GM19238 (cell line): ENCODE data around the gene TMEM269.
A peak's percentile ranks its signal among the peaks of the same experiment; 100 is the strongest.

Source experiments
- DNase-seq: peaks from one replicate; pipeline ENCODE4 v3.0.0; 2011; ENCODE audit warnings: low spot score; ENCODE audit not compliant: insufficient read length

The TMEM269 gene

GRCh38 chr1:42784946-42785693 lies at the start of gene TMEM269:
TMEM269 (plus strand) TSS chr1:42784991; CDS start chr1:42789894, 4,903 bp downstream.
- peak; percentile 18 for DNase-seq

DNA sequence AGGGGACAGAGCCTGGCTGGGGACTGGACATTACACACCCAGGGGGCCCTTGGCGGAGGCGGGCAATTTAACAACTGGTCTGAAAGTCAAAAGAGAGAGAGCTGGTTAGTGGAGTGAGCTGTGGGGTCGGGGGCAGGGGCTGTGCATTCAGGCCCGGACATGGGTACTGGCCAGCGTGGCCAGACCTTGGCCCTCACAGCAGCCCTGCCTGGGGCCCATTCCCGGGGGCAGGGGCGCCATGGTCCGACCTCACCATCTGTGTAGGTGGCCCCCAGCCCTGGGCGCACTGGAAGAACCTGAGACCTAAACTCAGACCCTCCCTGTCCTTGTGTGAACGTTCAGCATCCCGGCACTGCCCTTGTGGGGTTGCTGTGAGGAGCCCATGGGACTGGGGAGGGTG lies 49.7 kb upstream of the TMEM269 start:
- DNase-seq: no peak

DNA sequence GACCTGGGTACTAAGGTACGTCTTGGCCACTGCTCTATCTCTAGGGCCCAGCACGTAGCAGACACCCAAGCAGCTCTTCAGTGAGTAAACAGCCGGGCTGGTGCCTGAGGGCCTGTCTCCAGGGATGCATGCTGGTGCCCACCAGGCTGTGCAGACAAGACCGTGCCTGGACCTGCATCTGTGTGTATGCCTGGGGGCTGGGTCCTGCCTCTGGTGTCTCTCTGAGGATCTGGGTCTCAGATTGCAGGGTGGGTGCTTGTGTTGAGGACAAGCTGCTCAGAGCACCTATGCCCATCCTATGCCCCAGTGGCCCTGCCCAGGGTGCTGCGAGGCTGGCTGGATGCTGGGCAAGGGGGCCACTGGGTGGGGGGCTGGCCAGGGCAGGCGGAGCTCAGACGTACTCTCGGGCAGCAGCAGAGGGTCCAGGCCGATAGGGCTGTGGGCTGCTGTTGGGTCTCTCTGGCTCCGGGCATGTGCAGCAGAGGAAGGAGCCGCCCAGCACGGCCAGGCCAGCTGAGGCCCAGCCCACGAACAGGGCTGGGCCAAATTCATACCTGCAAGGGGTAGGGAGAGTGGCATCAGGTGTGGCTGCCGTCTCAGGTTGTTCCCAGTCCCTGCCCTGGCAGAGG lies 49.2 kb upstream of the TMEM269 start:
- no peak for DNase-seq

DNA sequence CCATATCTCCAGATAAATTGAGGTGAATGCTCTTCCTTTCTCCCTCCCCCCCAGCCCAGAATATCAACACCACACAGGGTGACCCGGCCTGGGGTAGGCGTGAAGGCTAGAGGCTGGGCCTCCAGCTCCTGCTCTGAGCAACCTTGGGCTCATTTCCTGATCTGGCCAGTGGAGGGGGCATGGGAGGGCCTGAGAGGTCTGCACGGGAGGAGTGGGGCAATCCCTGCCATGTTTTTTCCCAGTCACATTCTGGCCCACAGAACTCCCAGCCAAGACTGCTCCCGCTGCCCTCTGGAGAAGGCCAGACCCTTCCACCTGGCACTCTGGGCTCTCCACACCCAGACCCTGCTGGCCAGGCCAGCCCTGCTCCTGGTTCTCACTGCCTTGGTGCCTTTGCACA lies 48.6 kb upstream of the TMEM269 start:
- DNase-seq: no peak

DNA sequence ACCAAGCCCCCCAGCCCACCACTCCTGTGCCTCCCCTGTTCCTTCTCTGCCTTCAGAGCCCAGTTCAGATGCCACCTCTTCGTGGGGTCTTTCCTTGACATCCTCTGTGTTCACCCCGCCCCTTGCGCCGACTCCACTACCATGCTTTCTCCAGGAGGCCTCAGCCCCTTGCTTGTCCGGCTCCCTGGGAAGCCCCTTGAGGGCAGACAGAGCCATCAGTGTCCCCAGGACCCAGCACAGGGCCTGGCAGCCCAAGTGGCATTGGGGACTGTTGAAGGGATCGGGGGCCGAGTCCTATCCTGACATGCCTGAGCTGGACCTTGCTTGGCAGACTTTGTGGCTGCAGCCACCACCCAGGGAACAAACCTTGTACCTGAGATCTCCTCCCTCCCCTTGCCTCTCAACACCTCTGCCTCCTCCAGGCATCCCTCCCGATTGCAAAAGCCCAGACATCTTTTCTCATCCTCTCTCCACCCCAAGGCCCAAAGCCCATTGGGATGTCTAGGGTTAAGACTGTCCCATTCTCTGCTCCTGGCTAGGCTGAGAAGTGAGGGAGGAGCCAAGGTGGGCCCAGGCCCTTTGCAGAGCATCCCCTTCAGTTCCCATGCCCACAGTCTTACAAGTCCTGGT lies 48.1 kb upstream of the TMEM269 start:
- no peak for DNase-seq

DNA sequence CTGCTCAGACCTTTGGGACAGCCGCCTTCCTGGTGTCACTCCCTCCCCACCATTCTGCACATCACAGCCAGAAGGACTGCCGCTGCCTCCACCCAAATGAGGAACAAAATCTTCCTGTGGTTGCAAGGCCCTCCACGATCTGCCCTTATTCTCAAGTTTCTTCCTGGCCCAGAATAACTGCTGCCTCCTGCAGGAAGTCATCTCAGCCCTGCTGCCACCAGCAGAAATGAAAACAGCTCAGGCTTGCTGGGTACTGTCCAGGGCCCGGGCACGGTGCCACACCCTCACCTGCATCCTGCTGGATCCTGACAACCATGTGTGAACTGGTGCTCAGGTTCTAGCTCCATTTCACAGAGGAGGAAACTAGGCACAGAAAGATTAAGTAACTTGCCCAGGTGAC lies 47.5 kb upstream of the TMEM269 start:
- peak; percentile 33 for DNase-seq

- no peak for DNase-seq
Measured at GRCh38 chr1:42737986-42738677, 46.7 kb upstream of the TMEM269 start.

- no peak for DNase-seq
Measured at GRCh38 chr1:42738678-42739226, 46.0 kb upstream of the TMEM269 start.

GRCh38 chr1:42739753-42740700 lies 44.8 kb upstream of the TMEM269 start, which contains the start of gene CLDN19:
CLDN19 (minus strand) TSS chr1:42740236; CDS start chr1:42740063, 173 bp downstream.
- no peak for DNase-seq

DNA sequence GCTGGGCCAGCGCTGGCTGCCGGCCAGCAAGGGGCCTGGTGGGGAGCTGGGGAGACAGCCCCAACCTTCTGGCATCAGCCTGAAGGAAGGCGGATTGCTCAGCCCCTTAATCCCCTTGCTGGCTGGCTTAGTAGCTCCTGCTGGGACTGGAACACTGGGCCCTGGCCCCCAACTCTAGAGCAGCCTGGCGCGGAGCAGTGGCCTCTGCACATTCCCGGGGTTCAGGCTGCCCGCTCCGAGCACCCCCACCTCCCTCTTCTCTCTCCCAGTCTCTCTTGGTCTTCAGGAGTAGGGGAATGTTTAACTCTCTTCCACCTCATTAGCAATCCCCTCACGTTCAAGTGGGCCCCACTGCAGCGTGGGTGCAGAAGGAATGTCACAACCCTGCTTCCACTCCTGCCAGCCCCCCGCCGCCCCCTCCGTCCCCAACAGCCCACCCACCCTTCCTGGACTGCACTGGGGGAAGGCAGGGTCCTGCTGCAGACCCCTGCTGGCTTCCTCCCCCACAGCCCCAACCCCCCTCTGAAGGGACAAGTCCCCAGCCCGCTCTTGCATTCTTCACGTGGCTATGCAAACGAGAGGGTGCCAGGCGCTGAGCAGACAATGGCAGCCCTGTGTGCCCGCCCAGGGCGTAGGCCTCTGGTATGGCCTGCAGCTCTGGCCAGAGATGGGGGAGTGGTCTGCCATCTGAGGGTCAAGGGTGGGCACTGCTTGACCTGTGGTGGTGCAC lies 43.8 kb upstream of the TMEM269 start:
- DNase-seq: no peak

GRCh38 chr1:42741706-42742105 lies 43.1 kb upstream of the TMEM269 start:
- DNase-seq: no peak

DNA sequence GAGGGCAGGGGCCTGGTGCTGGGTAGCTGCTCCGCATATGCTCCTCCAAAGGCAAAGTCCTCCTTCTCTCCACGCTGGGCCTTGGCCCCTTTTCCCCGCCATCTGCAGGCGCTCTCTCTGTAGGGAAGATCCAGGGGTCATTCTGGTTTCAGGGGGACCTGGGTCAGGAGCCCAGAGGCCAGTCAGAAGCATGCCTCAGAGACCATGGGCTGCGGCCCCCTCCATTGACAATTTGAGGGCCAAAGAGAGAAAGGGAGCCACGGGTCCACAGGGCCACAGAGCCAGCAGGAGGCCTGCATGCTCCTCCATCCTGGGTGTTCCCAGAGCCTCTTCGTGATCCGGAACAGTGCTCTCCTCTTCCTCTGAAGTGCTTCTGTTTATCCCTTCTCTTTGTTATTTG lies 42.6 kb upstream of the TMEM269 start:
- DNase-seq: no peak

DNA sequence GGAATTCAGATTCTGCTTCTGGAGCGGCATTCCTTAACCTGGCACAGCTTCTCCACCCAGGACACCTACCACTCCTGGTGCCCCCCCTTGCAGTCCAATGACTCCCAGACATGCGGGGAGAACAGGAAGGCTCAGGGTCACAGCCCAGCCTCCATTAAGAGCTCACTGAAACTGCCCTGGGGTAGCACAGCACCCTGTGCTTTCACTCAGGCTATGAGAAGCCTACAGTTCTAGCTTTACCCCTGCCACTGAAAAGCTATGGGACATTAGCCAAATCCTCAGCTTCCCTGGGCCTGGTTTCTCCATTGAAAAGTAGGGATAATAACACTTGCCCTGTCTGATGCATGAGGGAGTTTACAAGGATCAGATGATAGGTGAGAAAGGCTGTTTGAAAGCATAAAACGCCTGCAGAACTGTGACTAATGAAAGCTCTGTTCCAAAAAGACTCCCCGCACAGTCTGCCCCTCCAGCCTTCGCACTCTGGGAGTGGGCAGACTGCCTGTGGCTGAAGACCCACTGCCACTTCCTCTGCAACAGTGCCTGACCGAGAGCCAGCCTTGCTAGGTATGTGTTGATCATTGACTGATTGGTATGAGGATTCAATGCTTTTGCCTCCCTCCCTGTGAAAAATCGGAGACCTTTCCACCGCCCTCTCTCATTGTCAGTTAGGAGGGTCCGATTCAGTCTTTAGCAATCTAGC lies 42.0 kb upstream of the TMEM269 start:
- DNase-seq: no peak

GRCh38 chr1:42743317-42744147 lies 41.3 kb upstream of the TMEM269 start:
- no peak for DNase-seq

GRCh38 chr1:42744148-42744413 lies 40.7 kb upstream of the TMEM269 start:
- no peak for DNase-seq

DNA sequence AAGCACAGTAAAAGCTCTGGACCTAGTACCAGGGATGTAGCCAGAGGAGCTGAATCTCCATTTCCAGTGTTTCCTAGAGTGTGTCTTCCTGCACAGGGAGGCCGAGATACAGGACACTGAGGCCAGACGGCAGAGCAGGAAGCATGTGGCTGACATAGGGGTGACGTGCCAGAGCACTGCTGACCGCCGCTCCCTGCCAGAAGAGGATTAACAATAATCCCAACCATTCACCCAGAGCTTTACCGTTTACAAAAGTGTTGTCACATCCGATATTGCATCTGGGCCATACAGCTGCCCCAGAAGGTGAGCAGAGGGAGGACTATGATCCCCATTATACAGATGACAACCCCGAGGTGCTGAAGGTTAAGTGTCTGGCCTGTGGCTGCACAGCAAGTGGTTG lies 38.9 kb upstream of the TMEM269 start:
- no peak for DNase-seq

DNA sequence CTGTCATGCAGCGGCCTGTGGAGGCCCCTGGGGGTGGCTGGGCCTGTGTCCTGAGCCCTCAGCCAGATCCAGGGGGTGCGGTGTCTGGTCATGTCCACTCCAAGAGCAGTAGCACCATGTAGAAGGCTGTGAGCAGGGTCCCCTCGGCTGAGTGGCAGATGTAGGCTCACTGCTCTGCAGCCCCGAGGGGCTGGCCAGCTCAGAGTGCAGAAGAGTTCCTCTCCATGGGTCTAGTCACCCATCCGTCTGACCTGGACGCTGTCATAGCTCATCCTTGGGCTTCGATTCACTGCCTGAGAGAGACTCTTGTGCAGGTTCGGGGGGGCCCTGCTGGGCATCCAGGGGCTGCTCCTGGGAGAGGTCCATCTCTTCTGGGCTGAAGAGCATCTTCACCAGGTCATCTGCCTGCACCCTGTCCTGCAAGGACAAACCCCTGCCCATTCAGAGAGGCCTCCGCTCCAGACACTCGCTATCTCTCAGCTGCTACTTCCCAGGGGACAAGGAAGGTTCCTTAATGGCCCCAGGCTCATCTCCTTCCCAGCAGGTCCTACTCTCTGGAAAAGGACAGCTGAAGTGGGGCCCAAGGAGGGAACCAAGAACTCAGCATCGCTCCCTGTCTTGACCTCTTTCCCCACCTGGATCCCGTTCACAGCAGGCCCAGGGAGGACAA lies 38.2 kb upstream of the TMEM269 start:
- no peak for DNase-seq

DNA sequence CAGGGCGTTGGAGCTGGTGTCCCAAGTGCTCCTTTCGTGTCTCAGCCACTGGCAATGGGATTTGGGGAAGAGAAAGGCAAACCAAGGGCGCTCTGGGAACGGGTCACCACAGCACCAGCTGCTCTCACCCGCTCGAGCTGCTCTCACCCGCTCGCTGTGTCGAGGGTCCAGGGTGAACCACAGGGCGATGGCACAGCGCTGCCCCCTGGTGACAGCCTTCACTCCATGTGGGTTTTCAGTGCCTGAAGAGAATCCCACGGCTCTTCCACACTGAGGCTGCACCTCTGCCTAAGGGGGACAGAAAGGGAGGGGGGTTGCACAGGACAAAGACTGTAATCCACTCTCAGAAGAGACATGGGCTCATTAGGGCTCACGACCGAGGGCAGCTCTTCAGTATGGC lies 37.7 kb upstream of the TMEM269 start:
- DNase-seq: peak; percentile 48
